Spinal cord (tissue), 10 donors: ENCODE measurements around the gene MRS2. TPM values are rescaled to one million over a fixed set of nuclear protein-coding genes. Genes with fewer than 3 reads are reported as not detected.

ENCODE experiments used
- DNase-seq, 6 donors: peaks; one replicate each; pipeline versions ENCODE4 v3.0.0 to v3.0.0-alpha.2; 2013 to 2015; ENCODE audit warnings: low spot score in 6 of 6, low read depth in 4 of 6
- H3K27ac ChIP-seq: one replicate; pipeline ENCODE4 v1.5.1; 2013; ENCODE audit warnings: low read depth, low read length, control low read depth
- H3K27me3 ChIP-seq: one replicate; pipeline ENCODE4 v1.6.1; 2013; ENCODE audit warnings: low read length; ENCODE audit not compliant: control insufficient read depth, insufficient read depth
- H3K36me3 ChIP-seq: one replicate; pipeline ENCODE4 v1.6.1; 2013; ENCODE audit warnings: low read length; ENCODE audit not compliant: control insufficient read depth, insufficient read depth
- H3K4me1 ChIP-seq: one replicate; pipeline ENCODE4 v1.6.1; 2013; ENCODE audit warnings: low read length; ENCODE audit not compliant: control insufficient read depth, insufficient read depth
- H3K4me3 ChIP-seq: one replicate; pipeline ENCODE4 v1.5.1; 2013; ENCODE audit warnings: low read depth, low read length, control low read depth
- H3K9me3 ChIP-seq: one replicate; pipeline ENCODE4 v1.6.1; 2013; ENCODE audit warnings: low read length; ENCODE audit not compliant: control insufficient read depth, insufficient read depth
- WGBS: methylation state at CpG from one replicate; pipeline ENCODE4 v1.1.5; 2013; ENCODE audit warnings: missing lambda C conversion rate; ENCODE audit not compliant: insufficient coverage; 5-methylcytosine and 5-hydroxymethylcytosine counted together
- polyA plus RNA-seq, 2 donors: library from polyadenylated mRNA; unstranded; fragments of 120-200 nt; gene quantifications; one replicate each; pipeline ENCODE4 v1.2.1, GENCODE V29; 2013; ENCODE audit not compliant: insufficient read length in 2 of 2
- total RNA-seq, 2 donors: library from RNA; depleted of rRNA in 1 of 2; stranded (reverse); fragments of 120-200 nt in 1 of 2; fragments of >200 nt in 1 of 2; gene quantifications; one replicate each; pipeline versions ENCODE4 v1.2.3 to v1.2.4, GENCODE V29; 2013 to 2014
- donor health status: healthy.

Gene MRS2
- total and polyA plus RNA-seq, 4 donors: 20.7 to 25.4 (median 22.7) TPM

GRCh38 chr6:24426729-24427446 lies 24.2 kb downstream of the MRS2 start:
- WGBS: 94% methylated on average over 8 of the region's 10 CpGs
- no peaks in the 10 kb centered on the region for H3K4me1 ChIP-seq
- no peak overlapping the region for H3K4me3 ChIP-seq
- no peak for DNase-seq
- peaks cover 15% of the 10 kb centered on the region for H3K36me3 ChIP-seq
- H3K27me3 ChIP-seq: no peaks in the 10 kb centered on the region
- no peaks in the 10 kb centered on the region for H3K9me3 ChIP-seq
- no peak overlapping the region for H3K27ac ChIP-seq

GRCh38 chr6:24428615-24429014 lies 25.9 kb downstream of the MRS2 start:
- Histone ChIP-seq H3K36me3 (peaks cover 15% of the 10 kb centered on the region), H3K27ac (no peak overlapping the region), H3K4me3 (no peak overlapping the region), H3K4me1 (no peaks in the 10 kb centered on the region), H3K27me3 (no peaks in the 10 kb centered on the region), H3K9me3 (no peaks in the 10 kb centered on the region)
- no CpG with 5 or more reads among the region's 2 CpGs for WGBS
- DNase-seq: no peak

GRCh38 chr6:24429146-24429545 lies 26.4 kb downstream of the MRS2 start:
- 100% methylated on average over 1 of the region's 3 CpGs for WGBS
- H3K36me3 ChIP-seq: peaks cover 15% of the 10 kb centered on the region
- DNase-seq: no peak

GRCh38 chr6:24430086-24430485 lies 27.4 kb downstream of the MRS2 start:
- no peak for DNase-seq
- 82% methylated on average over 3 of the region's 3 CpGs for WGBS
- Histone ChIP-seq H3K27me3 (no peaks in the 10 kb centered on the region), H3K4me1 (no peaks in the 10 kb centered on the region), H3K4me3 (no peak overlapping the region), H3K36me3 (peaks cover 10% of the 10 kb centered on the region), H3K27ac (no peak overlapping the region), H3K9me3 (no peaks in the 10 kb centered on the region)

More at GRCh38 chr6:24429146-24429545, 26.4 kb downstream of the MRS2 start:
- Histone ChIP-seq H3K27me3 (no peaks in the 10 kb centered on the region), H3K4me3 (no peak overlapping the region), H3K9me3 (no peaks in the 10 kb centered on the region), H3K27ac (no peak overlapping the region), H3K4me1 (no peaks in the 10 kb centered on the region)

- Histone ChIP-seq H3K27me3 (no peaks in the 10 kb centered on the region), H3K4me1 (no peaks in the 10 kb centered on the region), H3K4me3 (no peak overlapping the region), H3K27ac (no peak overlapping the region), H3K36me3 (peaks cover 12% of the 10 kb centered on the region), H3K9me3 (no peaks in the 10 kb centered on the region)
- WGBS: no CpG with 5 or more reads among the region's 1 CpG
- peak in 4 of 6 donors; percentile 1 to 77 (median 30) for DNase-seq
Measured at GRCh38 chr6:24431045-24431451, 28.3 kb downstream of the MRS2 start.

GRCh38 chr6:24432611-24433010 lies 29.9 kb downstream of the MRS2 start:
- Histone ChIP-seq H3K4me1 (no peaks in the 10 kb centered on the region), H3K4me3 (no peak overlapping the region), H3K27me3 (no peaks in the 10 kb centered on the region), H3K36me3 (peaks cover 16% of the 10 kb centered on the region), H3K27ac (no peak overlapping the region), H3K9me3 (no peaks in the 10 kb centered on the region)
- WGBS: 83% methylated on average over 8 of the region's 9 CpGs
- no peak for DNase-seq

- Histone ChIP-seq H3K4me1 (no peaks in the 10 kb centered on the region), H3K4me3 (no peak overlapping the region), H3K36me3 (peaks cover 13% of the 10 kb centered on the region), H3K27me3 (no peaks in the 10 kb centered on the region), H3K27ac (no peak overlapping the region), H3K9me3 (no peaks in the 10 kb centered on the region)
- WGBS: 92% methylated on average over 14 of the region's 14 CpGs
- DNase-seq: no peak
Measured at GRCh38 chr6:24436979-24437378, 34.2 kb downstream of the MRS2 start.

GRCh38 chr6:24439858-24440539 lies 37.3 kb downstream of the MRS2 start:
- Histone ChIP-seq H3K36me3 (peaks cover 9% of the 10 kb centered on the region), H3K4me3 (no peak overlapping the region), H3K4me1 (no peaks in the 10 kb centered on the region), H3K27me3 (no peaks in the 10 kb centered on the region), H3K9me3 (no peaks in the 10 kb centered on the region), H3K27ac (no peak overlapping the region)
- no CpG with 5 or more reads among the region's 3 CpGs for WGBS
- DNase-seq: no peak

- H3K27me3 ChIP-seq: no peaks in the 10 kb centered on the region
- WGBS: 95% methylated on average over 10 of the region's 16 CpGs
- H3K4me1 ChIP-seq: no peaks in the 10 kb centered on the region
- no peaks in the 10 kb centered on the region for H3K9me3 ChIP-seq
- no peak overlapping the region for H3K27ac ChIP-seq
- H3K4me3 ChIP-seq: no peak overlapping the region
- no peak for DNase-seq
- H3K36me3 ChIP-seq: peaks cover 13% of the 10 kb centered on the region
Measured at GRCh38 chr6:24440897-24441598, 38.3 kb downstream of the MRS2 start.
